AG09309 (cell line): ENCODE data around the gene EXOC6B.
A peak's percentile ranks its signal among the peaks of the same experiment; 100 is the strongest.

Experiments
- DNase-seq: peaks from one replicate; pipeline ENCODE4 v3.0.0-alpha.2; 2010; ENCODE audit warnings: low read depth
- H3K4me3 ChIP-seq: 2 replicates; pipeline ENCODE4 v1.5.1; 2011; ENCODE audit warnings: mild to moderate bottlenecking, low read depth, low read length, moderate library complexity; ENCODE audit not compliant: control insufficient read depth
- TF ChIP-seq, protein P1 (sequence below): IDR thresholded peaks from 2 replicates; pipeline ENCODE4 v1.5.1; 2011; ENCODE audit warnings: mild to moderate bottlenecking, low read depth, low read length, inconsistent platforms; ENCODE audit not compliant: insufficient read depth, control insufficient read depth; ENCODE audit errors: missing control alignments

EXOC6B gene

GRCh38 chr2:72394541-72395070 lies 431.2 kb downstream of the EXOC6B start:
- no peak for DNase-seq
- TF ChIP-seq, protein P1, sequence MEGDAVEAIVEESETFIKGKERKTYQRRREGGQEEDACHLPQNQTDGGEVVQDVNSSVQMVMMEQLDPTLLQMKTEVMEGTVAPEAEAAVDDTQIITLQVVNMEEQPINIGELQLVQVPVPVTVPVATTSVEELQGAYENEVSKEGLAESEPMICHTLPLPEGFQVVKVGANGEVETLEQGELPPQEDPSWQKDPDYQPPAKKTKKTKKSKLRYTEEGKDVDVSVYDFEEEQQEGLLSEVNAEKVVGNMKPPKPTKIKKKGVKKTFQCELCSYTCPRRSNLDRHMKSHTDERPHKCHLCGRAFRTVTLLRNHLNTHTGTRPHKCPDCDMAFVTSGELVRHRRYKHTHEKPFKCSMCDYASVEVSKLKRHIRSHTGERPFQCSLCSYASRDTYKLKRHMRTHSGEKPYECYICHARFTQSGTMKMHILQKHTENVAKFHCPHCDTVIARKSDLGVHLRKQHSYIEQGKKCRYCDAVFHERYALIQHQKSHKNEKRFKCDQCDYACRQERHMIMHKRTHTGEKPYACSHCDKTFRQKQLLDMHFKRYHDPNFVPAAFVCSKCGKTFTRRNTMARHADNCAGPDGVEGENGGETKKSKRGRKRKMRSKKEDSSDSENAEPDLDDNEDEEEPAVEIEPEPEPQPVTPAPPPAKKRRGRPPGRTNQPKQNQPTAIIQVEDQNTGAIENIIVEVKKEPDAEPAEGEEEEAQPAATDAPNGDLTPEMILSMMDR: no peak
- H3K4me3 ChIP-seq: no peak overlapping the region

GRCh38 chr2:72389447-72389846 lies 436.4 kb downstream of the EXOC6B start:
- no peak for DNase-seq
- TF ChIP-seq, protein P1: no peak
- H3K4me3 ChIP-seq: no peak overlapping the region

DNA sequence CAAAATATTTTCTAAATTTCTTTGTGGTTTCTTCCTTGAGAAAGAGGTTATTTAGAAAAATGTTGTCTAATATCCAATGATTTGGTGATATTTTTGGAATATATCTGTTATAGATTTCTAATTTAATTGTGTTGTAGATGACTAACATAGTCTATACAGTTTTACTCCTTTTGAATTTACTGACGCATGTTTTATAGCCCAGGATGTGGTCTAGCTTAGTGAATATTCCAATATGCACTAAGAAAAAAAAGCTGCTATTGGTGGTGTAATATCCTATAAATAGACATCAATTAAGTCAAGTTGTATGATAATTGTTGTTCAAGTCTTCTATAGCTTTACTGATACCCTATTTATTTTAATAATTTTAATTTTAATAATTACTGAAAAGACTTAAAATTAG lies 437.6 kb downstream of the EXOC6B start:
- H3K4me3 ChIP-seq: no peak overlapping the region
- DNase-seq: no peak
- TF ChIP-seq, protein P1: no peak

GRCh38 chr2:72386288-72386687 lies 439.5 kb downstream of the EXOC6B start:
- DNase-seq: no peak
- no peak overlapping the region for H3K4me3 ChIP-seq
- TF ChIP-seq, protein P1: no peak

- TF ChIP-seq, protein P1: no peak
- DNase-seq: no peak
- H3K4me3 ChIP-seq: no peak overlapping the region
Observed at GRCh38 chr2:72378753-72379348, 447.0 kb downstream of the EXOC6B start.

DNA sequence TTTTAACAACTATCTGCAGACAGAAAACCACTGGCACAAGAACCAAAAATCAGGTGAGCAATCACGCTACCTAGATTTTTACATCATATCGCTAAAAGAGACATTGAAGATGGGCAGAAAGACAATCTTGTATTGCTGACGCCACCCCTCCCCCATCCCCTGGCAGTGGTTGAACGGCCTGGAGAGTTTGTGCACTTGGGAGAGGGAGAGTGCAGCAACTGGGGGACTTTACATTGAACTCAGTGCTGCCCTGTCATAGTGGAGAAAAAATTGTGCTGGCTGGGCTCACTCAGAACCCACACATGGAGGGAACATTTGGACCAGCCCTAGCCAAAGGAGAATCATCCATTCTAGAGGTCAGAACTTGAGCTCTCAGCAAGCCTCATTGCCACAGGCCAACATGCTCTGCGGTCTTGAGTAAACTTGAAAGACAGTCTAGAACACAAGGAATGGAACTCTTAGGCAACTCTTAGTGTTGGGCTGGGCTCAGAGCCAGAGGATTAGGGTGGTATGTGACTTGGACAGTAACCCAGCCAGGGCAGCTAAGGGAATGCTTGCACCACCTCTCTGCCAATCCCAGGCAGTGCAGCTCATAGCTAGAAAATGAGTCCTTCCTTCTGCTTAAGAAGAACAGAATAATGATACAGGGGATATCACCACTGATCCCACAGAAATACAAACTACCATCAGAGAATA lies 458.2 kb downstream of the EXOC6B start:
- no peak overlapping the region for H3K4me3 ChIP-seq
- peak; percentile 94 for DNase-seq
- TF ChIP-seq, protein P1: peak; percentile 65
